HG03432 (cell line): ENCODE data around the gene TMBIM6.
A peak's percentile ranks its signal among the peaks of the same experiment; 100 is the strongest.
"Not testable (repeated sequence)": the region's sequence is repeated elsewhere in the genome, so short reads cannot be mapped to it uniquely, and the experiment has no call there.

Source experiments
- ATAC-seq: cut with Tn5 transposase; IDR thresholded peaks from one replicate; pipeline ENCODE4 v1.9.1; 2021; ENCODE audit warnings: mild to moderate bottlenecking, moderate library complexity; ENCODE audit not compliant: unreplicated experiment

Gene TMBIM6

DNA sequence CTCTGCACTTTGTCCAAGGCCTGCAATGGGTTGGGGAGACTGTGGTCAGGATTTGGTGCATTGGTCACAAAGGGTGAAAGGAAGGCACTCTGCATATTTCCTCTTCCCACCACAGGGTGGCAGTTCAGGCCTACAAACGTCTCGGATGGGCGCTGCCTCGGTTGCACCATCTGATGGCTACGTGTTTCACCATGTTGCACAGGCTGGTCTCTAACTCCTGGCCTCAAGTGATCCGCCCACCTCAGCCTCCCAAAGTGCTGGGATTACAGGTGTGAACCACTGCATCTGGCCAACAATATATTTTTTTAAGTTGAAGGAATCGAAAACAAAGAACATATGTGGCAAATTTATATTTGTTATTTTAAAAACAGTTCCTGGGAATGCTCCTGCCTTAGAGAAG is 35.1 kb downstream of the TMBIM6 start:
- peak; percentile 51 for ATAC-seq

GRCh38 chr12:49776858-49777257 is 35.5 kb downstream of the TMBIM6 start:
- ATAC-seq = no peak

- no peak for ATAC-seq
Measured at GRCh38 chr12:49777341-49777740, 36.0 kb downstream of the TMBIM6 start.

DNA sequence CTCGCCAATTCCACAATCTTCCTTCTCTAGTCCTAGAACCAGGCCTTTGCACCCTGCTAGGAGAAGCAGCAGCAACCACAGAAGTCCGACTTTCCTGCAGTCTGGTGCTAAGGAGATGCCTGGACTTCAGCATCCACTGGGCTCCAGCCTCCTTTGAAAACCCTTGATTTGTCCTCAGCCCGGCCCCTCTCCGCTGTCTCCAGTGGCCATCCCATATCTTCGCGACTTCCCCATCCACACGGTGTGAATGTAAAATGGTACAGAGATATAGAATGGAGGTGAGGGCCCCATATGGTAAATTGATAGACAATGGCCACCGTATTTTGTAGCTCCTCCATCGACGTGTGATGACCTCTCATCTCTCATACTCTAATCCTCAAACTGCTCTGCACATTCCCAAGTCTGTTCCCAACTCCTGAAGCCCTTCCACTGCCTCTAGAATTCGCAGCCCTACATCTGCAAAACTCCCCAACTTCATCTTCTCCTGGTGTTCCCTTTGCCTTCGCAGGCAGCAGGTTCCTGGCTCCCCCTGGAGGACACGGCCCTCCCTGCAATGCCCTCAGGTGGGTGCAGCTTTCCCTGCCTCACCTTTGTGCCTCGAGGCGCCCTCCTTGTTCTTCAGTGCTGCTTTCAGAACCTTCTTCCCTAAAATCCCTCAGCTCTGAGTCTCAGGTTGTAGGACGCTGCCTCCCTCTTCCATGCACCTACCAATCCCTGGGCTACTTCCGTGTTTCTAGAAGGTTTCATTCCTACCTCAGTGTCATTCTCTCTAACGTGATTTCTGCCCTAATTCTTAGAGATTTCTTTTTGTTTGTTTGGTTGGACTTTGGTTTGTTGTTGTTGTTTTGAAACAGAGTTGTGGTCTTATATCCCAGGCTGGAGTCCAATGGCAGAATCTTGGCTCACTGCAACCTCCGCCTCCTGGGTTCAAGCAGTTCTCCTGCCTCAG is 36.7 kb downstream of the TMBIM6 start:
- ATAC-seq = no peak

GRCh38 chr12:49779581-49779980 is 38.2 kb downstream of the TMBIM6 start:
- no peak for ATAC-seq

- ATAC-seq = not testable (repeated sequence)
Measured at GRCh38 chr12:49780914-49781313, 39.6 kb downstream of the TMBIM6 start.

GRCh38 chr12:49783917-49784676 is 42.7 kb downstream of the TMBIM6 start:
- no peak for ATAC-seq

GRCh38 chr12:49784756-49785409 is 43.5 kb downstream of the TMBIM6 start:
- no peak for ATAC-seq

DNA sequence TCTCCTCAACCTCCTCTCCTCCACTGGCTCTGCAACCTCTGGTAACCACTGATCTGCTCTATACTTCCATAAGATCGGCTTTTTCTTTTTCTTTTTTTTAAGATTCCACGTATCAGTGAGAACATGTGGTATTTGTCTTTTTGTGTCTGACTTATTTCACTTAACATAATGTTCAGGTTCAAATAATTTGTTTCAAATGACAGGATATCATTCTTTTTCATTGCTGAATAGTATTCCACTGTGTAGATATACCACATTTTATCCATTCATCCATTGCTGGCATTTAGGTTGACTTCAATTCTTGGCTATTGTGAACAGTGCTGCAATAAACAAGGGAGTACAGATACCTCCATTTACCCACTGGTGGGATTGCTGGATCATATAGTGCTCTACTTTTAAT is 46.3 kb downstream of the TMBIM6 start:
- no peak for ATAC-seq

- ATAC-seq = no peak
Measured at GRCh38 chr12:49789992-49790391, 48.6 kb downstream of the TMBIM6 start.

DNA sequence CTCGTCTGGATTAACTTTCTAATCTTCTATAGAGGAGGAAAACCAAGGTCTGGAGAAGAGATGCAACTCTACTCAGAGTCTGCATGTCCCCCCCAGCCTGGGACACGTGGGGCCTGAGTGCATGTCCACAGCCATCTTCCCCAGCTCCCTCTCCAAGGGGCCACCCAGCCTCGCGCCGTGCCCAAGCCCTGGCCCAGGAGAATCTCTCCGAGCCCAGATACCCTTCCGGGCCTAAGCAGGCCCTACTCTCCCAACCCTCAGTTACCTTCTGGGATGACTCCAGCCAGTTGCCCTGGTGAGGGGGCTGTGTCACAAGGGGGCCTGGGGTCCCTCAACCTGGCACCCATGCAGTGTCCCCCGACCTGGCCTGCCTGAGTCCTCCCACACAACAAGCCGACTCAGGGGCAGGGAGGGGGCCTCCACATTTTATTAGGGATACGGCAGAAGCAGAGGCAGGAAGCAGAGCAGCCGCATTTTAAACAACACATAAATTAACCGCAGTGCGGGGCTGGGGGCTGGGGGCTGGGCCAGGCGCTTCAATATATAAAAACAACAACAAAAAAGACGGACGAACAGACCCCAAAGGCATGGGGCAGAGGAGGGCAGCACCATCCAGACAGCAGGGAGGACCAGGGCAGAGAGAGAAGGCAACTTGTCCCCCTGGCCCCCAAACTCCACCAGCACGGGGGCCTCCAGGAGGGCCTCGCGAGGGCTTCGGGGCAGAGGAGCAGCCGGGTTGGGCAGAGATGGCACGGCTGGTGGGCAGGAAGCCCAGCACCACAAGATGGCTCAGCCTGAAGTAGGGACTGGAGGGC is 49.6 kb downstream of the TMBIM6 start:
- no peak for ATAC-seq

DNA sequence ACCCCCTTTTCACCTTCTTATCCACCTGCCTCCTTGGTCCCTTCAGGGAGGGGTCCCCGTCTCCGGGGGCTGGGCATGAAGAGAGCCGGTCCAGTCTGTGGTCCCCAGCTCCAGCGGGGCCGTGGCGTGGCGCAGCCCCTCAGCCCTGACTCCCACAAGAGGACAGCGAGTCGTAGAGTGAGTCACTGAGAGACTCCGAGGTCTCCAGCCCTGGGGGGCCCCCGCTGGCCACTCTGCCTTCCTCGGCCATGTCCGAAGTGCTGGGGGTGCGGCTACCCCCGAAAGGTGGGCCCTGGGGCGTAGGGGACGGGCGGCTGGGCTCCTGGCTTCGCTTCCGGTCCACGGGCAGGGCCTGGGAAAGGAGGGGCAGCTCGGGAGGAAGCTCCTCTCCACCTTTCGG is 50.3 kb downstream of the TMBIM6 start:
- no peak for ATAC-seq

DNA sequence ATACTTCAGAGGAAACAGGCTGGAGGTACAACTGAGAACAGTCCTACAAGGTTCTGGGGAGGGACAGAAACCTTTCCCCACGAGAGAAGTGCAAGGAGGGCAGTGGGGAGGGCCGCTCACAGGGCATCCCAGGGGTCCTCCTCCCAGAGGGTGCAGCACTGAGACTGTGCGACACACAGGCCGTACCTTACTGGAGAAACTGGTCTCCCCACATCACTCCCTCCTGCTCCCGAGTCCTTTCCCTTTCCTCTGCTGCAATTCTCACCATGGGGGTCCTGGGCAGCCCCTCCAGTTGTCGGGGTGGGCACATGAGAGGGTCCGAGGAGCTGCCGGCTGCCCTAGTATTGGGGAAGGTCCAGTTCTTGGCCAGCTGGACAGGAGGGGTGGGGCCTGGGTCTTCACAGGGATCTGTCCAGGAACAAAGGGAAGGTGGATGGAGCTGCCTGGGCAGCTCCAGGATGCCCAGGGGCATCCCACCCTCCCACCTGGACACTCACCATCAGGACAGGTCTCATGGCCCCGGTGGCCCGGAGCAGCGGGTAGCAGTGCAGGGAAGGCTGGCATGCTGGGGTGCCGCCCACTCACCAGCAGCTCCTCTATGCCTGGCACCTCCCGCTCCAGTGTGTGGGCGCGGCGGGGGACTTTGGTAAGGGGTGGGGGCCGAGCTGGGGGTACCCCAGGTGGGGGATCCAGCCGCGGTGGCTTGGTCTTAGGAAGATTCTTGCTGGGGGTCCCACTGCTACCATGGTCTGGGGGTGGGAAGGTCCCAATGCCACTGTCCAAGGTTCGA is 51.0 kb downstream of the TMBIM6 start:
- ATAC-seq = no peak

DNA sequence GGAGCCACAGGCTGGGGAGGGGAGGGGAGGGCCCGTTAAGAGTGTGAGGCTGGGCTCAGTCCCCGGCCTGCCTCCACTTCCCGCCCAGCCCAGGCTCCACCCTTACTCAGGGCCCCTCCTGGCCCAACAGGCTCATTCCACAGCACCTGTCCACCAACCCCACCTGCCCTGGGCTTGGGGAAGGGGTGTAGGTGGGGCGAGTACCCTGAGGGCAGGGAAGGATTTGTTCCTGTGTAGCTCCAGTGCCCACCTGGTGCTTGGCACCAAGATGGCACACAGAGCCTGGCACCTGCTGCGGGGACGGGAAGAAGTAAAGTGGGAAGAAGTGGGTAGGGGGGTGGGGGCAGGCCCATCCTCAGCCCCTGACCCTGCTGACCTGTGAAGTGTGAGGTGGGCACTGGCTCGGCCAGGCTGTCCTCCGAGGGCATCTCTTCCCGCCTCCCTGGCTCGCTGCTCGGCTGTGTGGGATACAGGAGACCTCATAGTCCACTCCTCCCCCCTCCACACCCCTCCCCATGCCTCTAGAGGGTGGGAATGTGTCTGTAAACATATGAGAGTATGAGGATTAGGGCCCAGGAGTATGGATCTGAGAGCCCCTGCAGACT is 51.7 kb downstream of the TMBIM6 start:
- no peak for ATAC-seq

DNA sequence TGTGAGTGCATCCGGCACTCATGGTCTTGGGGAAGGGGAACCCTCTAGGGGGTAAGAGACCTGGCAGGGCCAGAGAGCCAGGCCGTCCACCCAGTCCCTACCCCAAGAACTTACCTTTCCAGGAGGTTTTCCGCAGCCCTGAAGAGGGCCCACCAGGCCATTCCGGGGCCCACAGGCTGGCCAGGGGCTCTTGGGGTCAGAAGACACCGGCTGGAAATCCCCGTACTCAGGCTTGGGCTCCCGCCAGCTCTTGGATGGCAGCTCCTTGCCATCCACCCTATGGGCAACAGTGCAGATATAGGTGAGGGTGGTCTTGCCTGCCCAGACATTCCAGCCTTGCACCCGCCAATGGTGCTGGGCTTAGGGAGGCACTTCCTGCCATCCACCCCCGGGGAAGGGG is 52.3 kb downstream of the TMBIM6 start:
- no peak for ATAC-seq

DNA sequence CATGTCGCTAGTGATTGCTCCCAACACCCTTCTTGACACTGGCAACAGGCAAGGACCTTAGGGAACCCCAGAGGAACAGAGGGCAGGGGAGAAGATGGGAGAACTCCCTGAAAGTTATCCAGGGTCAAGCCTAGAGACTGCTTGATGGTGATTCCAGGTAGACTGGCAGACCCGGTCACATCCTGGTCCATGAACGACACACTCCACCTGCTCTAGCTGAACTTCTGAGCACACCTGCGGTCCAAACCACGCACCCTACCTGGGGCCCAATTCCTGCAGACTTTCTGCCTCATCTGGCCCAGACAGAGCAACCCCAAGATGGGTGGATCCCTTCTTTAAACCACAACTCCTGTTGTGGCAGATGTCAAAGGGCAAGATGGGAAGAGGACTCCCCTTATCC is 52.7 kb downstream of the TMBIM6 start:
- no peak for ATAC-seq

- no peak for ATAC-seq
Measured at GRCh38 chr12:49794811-49795653, 53.7 kb downstream of the TMBIM6 start.

- ATAC-seq = no peak
Measured at GRCh38 chr12:49795654-49796105, 54.3 kb downstream of the TMBIM6 start.
